HepG2 (cell line): ENCODE results near the gene SEC63. TPM values are rescaled to one million over a fixed set of nuclear protein-coding genes. Genes with fewer than 3 reads are reported as not detected.
"Not testable (repeated sequence)": the region's sequence is repeated elsewhere in the genome, so short reads cannot be mapped to it uniquely, and the experiment has no call there.

Source experiments
- ATAC-seq: fragments of 200-7000 bp; cut with Tn5 transposase; 3 replicates; pipeline ENCODE4 v1.9.1; 2020; ENCODE audit warnings: mild to moderate bottlenecking, moderate library complexity
- BruUV-seq: library from RNA; stranded (reverse); fragments of 400-500 nt; replicated peaks from 2 replicates; lab custom pipeline; 2021; lab: Mats Ljungman, UMichigan
- CTCF ChIA-PET: fragments of 300-600 bp; formaldehyde crosslinking; extraction: SDS; loops from one replicate; lab custom pipeline; 2021; ENCODE audit warnings: low total read pairs, inconsistent platforms, low intra/inter-chr PET ratio; lab: Yijun Ruan, JAX
- POLR2A ChIA-PET: fragments of 350-600 bp; sonication (Branson Sonifier 250); formaldehyde crosslinking; loops from one replicate; lab custom pipeline; 2020; ENCODE audit warnings: antibody characterized with exemption, inconsistent platforms; lab: Yijun Ruan, JAX
- DNase-seq: peaks from one replicate; pipeline ENCODE4 v3.0.0-alpha.2; 2015; ENCODE audit warnings: low spot score
- FAIRE-seq: peaks from 3 replicates; lab custom pipeline; 2011; peaks lifted over from hg19 to GRCh38; lab: Jason Lieb, UNC
- H2AFZ ChIP-seq: one replicate; pipeline ENCODE4 v1.6.1; 2011; ENCODE audit warnings: low read length, inconsistent platforms
- H3K27ac ChIP-seq: fragments of 300-600 bp; 3 replicates; pipeline ENCODE4 v1.8.0; 2011; ENCODE audit warnings: mixed run types, mild to moderate bottlenecking, mixed read lengths, low read length, inconsistent platforms; ENCODE audit not compliant: insufficient read depth; ENCODE audit errors: extremely low read length
- H3K27me3 ChIP-seq, 2 experiments: fragments of 200-600 bp in 1 of 2; 2 replicates in 1 of 2; 3 replicates in 1 of 2; pipeline versions ENCODE4 v1.6.0 to v1.8.0; 2011; ENCODE audit warnings: low read length in 2 of 2, mild to moderate bottlenecking in 2 of 2, moderate library complexity in 2 of 2, inconsistent platforms in 1 of 2; ENCODE audit not compliant: insufficient read depth in 2 of 2, control insufficient read depth in 1 of 2
- H3K36me3 ChIP-seq, 2 experiments: fragments of 200-600 bp in 1 of 2; replicated peaks in 1 of 2; 2 replicates in 1 of 2; 3 replicates in 1 of 2; pipeline versions ENCODE4 v1.5.1 to v1.8.0; 2011; ENCODE audit warnings: low read length in 2 of 2, inconsistent platforms in 1 of 2; ENCODE audit not compliant: insufficient read depth in 2 of 2, control insufficient read depth in 1 of 2
- H3K4me1 ChIP-seq: 2 replicates; pipeline ENCODE4 v1.5.1; 2012; ENCODE audit warnings: low read length, inconsistent platforms; ENCODE audit not compliant: insufficient read depth
- H3K4me2 ChIP-seq: 2 replicates; pipeline ENCODE4 v1.6.0; 2011; ENCODE audit warnings: low read depth, low read length, inconsistent platforms
- H3K4me3 ChIP-seq, 3 experiments: fragments of 200-600 bp in 1 of 3; sonication (generic), shearing (Covaris generic) in 1 of 3; replicated peaks in 1 of 3; 2 replicates each; pipeline ENCODE4 v1.5.1; 2011 to 2016; ENCODE audit warnings: low read length in 3 of 3, inconsistent platforms in 2 of 3, low read depth in 2 of 3, mild to moderate bottlenecking in 2 of 3, control low read depth in 1 of 3, mixed read lengths in 1 of 3; ENCODE audit not compliant: insufficient read depth in 1 of 3
- H3K79me2 ChIP-seq: one replicate; pipeline ENCODE4 v1.6.1; 2011; ENCODE audit warnings: low read length, inconsistent platforms; ENCODE audit not compliant: insufficient read depth
- H3K9ac ChIP-seq: 2 replicates; pipeline ENCODE4 v1.6.0; 2011; ENCODE audit warnings: mild to moderate bottlenecking, low read depth, low read length, inconsistent platforms; ENCODE audit not compliant: insufficient read depth
- H3K9me3 ChIP-seq: 2 replicates; pipeline ENCODE4 v1.5.1; 2012; ENCODE audit warnings: mild to moderate bottlenecking, low read length
- H4K20me1 ChIP-seq: 2 replicates; pipeline ENCODE4 v1.6.0; 2011; ENCODE audit warnings: inconsistent platforms, mild to moderate bottlenecking, low read length, moderate library complexity; ENCODE audit not compliant: insufficient read depth
- CEBPG ChIP-seq: IDR thresholded peaks from 2 replicates; pipeline ENCODE4 v1.6.1; 2016
- ZNF644 ChIP-seq: IDR thresholded peaks from 2 replicates; pipeline ENCODE4 v1.6.1; 2016; ENCODE audit warnings: low read depth
- ZNF652 ChIP-seq: IDR thresholded peaks from 2 replicates; pipeline ENCODE4 v1.6.1; 2016; ENCODE audit warnings: low read depth, borderline replicate concordance
- WGBS: methylation state at CpG from one replicate; pipeline ENCODE4 v1.1.6; 2017; ENCODE audit warnings: low lambda C conversion rate; 5-methylcytosine and 5-hydroxymethylcytosine counted together
- in situ Hi-C: cut with HindIII; loops from 2 replicates; pipeline ENCODE4 v1.10.0; 2017; ENCODE audit warnings: low pct_unique_long_range_greater_than_20kb; ENCODE audit not compliant: extremely low pct_ligation_motif_present
- intact Hi-C: fragments of 100-400 bp; cut with micrococcal nuclease; formaldehyde crosslinking; loops from one replicate; pipeline ENCODE4 v1.10.0; 2022; ENCODE audit not compliant: unreplicated experiment
- polyA plus RNA-seq, 8 experiments: library from polyadenylated mRNA; depleted of rRNA in 3 of 8; stranded (reverse) in 7 of 8; unstranded in 1 of 8; fragments of >200 nt; fragmentation: Illumina TruSeq in 4 of 8; extraction: Trizol in 4 of 8; gene quantifications; 2 replicates each; pipeline versions ENCODE4 v1.2.1 to v1.2.3, GENCODE V29; 2011 to 2016; ENCODE audit warnings: low read depth in 4 of 8, missing spikeins in 1 of 8, mixed read lengths in 1 of 8; ENCODE audit not compliant: insufficient read depth in 1 of 8
- total RNA-seq, 5 experiments: library from RNA; depleted of rRNA; stranded (reverse); fragments of >200 nt; fragmentation: Illumina TruSeq; extraction: Trizol; gene quantifications; 2 replicates each; pipeline ENCODE4 v1.2.3, GENCODE V29; 2016; ENCODE audit warnings: low read depth in 1 of 5
- TF ChIP-seq, protein P1 (sequence below): sonication (generic); formaldehyde crosslinking; IDR thresholded peaks from 2 replicates; pipeline ENCODE4 v1.4.0; 2020; ENCODE audit warnings: missing genetic modification reagents

Gene SEC63
- total and polyA plus RNA-seq, 2 of the 13 experiments (the other 11 are each of a cell fraction or from before 2014, with no cell fraction given), result 20.2 to 45.9 TPM

DNA sequence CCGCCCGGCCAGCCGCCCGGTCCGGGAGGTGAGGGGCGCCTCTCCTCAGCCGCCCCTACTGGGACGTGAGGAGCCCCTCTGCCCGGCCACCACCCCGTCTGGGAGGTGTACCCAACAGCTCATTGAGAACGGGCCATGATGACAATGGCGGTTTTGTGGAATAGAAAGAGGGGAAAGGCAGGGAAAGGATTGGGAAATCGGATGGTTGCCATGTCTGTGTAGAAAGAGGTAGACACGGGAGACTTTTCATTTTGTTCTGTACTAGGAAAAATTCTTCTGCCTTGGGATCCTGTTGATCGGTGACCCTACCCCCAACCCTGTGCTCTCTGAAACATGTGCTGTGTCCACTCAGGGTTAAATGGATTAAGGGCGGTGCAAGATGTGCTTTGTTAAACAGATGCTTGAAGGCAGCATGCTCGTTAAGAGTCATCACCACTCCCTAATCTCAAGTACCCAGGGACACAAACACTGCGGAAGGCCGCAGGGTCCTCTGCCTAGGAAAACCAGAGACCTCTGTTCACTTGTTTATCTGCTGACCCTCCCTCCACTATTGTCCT, 4.1 kb downstream of the SEC63 start:
- peak overlapping the region; percentile 66; the same call in 1 of the 2 replicates for H3K4me2 ChIP-seq
- POLR2A ChIA-PET, result interaction anchor here (0.6 to 1.2 kb wide), 2 partner anchors 49 to 87 kb away, joined by 3 read pairs; no protein-coding TSS in a partner anchor
- H3K79me2 ChIP-seq, result peaks cover 79% of the 10 kb centered on the region
- intact Hi-C loops, result loop anchor here (10.0 kb wide), 1 partner anchor 69 kb away; no protein-coding TSS in a partner anchor
- ATAC-seq, H3K27me3 ChIP-seq, FAIRE-seq, in situ Hi-C loops, BruUV-seq, H3K9me3 ChIP-seq, H3K36me3 ChIP-seq, CTCF ChIA-PET, DNase-seq, H2AFZ ChIP-seq: not testable (repeated sequence)
- peak; percentile 57 for TF ChIP-seq CEBPG (CRISPR knock-in tag)
- 0 out of 2 replicates have a peak, but pooled peaks have one; percentile 28 for TF ChIP-seq ZNF652 (CRISPR knock-in tag)
- 0 out of 2 replicates have a peak, but pooled peaks have one; percentile 26 for TF ChIP-seq ZNF644
- TF ChIP-seq, protein P1, sequence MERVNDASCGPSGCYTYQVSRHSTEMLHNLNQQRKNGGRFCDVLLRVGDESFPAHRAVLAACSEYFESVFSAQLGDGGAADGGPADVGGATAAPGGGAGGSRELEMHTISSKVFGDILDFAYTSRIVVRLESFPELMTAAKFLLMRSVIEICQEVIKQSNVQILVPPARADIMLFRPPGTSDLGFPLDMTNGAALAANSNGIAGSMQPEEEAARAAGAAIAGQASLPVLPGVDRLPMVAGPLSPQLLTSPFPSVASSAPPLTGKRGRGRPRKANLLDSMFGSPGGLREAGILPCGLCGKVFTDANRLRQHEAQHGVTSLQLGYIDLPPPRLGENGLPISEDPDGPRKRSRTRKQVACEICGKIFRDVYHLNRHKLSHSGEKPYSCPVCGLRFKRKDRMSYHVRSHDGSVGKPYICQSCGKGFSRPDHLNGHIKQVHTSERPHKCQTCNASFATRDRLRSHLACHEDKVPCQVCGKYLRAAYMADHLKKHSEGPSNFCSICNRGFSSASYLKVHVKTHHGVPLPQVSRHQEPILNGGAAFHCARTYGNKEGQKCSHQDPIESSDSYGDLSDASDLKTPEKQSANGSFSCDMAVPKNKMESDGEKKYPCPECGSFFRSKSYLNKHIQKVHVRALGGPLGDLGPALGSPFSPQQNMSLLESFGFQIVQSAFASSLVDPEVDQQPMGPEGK (CRISPR knock-in tag), result peak; percentile 60
- peak overlapping the region; percentile 60 for H3K27ac ChIP-seq
- H3K4me3 ChIP-seq, result peak overlapping the region in 2 of 3 experiments; percentile 54 to 94; a peak in 5 of 6 replicates
- H3K4me1 ChIP-seq, result peaks cover 65% of the 10 kb centered on the region
- H4K20me1 ChIP-seq, result peaks cover 32% of the 10 kb centered on the region
- peak overlapping the region; percentile 54; the same call in 1 of the 2 replicates for H3K9ac ChIP-seq
- WGBS, result 6% methylated on average over 17 of the region's 19 CpGs
